NCI-H146 treated with DMSO at 0.1 percent for 48 hours (cell line): ENCODE data around the gene TUSC2.

Experiments used
- DNase-seq: peaks from one replicate; lab custom pipeline; 2025; ENCODE audit not compliant: unreplicated experiment; lab: John Stamatoyannopoulos, UW

TUSC2 gene

DNA sequence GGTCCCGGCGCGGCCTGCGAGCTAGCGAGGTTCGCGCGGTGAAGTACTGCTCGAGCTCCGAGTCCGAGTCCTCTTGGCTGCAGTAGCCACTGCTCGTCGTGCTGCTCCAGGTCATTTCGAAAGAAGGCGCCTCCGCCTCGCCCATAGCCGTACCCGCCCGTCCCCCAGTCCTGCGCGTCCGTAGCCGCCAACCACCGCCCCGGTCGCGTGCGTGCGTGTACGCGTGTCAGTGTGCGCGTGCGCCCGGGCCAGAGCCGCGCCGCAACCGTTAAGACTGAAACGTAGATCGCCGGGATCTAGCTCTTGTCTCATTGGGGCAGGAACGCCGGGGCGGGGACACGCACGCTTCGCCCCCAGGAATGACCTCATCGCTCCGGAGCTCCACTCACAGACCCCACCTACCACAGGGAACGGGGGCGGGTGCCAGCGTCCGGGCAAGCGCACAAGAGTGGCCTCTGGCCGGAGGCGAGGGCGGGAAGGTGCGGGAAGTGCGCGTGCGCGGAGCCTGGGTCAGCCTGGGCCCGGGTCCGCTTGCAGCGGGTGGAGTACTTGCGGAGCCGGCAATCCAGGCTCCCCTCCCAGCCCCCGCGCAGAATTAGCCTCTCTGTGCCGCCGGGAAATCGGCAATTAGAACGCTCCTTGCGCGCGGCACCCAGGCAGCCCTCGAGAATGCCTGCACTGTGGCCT lies 9.3 kb upstream of the TUSC2 start:
- DNase-seq, result peak; percentile 90

DNA sequence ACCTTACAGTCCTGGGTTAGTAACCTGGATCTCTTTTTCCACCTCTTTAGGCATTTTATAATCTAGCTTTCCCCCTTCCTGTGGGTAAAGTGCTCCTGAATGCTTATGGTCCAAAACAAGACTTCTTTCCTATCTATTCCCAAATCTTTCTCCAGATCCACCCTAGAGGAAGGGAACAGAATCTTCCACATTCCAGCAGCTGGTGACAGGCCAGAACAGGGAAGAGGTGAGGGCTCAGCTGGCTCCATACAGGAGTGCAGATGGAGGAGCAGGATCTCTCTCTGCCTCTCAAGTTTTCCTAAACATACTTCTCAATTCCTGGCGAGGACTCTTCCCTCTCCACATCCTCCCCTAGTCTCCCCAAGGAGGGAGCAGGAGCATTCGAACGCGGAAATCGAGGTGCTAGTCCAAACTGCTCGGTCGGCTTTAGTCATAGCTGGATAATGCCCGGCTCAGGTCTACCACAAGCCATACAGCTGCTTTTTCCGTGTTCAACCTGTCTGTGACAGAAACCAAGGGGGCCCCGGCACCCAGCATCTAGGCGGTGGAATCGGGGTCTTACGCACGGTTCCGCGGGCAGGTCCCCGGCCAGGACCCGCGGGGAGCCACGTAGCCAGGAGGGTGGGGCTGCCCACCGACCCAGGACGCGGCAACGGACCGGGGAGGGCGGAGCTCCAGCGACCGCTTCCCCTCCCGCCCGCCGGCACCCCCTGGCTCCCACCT lies 8.6 kb upstream of the TUSC2 start:
- DNase-seq, result no peak

DNA sequence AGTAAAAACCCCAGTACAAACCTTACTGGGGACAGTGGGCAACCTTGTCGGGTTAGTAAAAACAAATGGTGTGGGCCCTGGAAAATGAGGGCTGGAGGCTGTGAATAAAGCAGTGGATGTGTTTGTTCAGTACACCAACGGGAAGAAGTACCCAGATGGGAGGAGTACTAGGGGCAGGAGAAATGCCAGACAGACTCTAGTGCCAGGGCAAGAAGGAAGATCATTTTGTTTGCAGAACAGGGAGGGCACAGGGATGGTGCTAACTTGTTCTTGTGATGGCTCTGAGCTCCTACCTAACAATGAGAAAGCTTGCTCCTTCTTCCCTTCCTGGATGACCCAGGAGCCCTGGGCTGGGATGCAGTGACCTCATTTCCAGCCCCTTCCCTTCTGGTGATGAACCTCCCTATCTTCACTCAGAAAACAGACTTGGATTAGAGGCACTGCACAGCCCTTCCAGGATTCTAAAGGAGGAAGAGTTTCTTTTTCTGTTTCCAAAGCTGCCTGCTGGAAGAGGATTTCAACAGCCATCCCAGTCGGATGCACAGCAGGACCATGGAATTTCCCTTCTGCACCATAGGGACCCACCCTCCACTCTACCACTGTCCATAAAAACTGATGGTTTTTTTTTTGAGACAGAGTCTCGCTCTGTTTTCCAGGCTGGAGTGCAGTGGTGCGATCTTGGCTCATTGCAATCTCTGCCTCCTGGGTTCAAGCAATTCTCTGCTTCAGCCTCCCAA lies 6.5 kb upstream of the TUSC2 start:
- DNase-seq, result no peak

DNA sequence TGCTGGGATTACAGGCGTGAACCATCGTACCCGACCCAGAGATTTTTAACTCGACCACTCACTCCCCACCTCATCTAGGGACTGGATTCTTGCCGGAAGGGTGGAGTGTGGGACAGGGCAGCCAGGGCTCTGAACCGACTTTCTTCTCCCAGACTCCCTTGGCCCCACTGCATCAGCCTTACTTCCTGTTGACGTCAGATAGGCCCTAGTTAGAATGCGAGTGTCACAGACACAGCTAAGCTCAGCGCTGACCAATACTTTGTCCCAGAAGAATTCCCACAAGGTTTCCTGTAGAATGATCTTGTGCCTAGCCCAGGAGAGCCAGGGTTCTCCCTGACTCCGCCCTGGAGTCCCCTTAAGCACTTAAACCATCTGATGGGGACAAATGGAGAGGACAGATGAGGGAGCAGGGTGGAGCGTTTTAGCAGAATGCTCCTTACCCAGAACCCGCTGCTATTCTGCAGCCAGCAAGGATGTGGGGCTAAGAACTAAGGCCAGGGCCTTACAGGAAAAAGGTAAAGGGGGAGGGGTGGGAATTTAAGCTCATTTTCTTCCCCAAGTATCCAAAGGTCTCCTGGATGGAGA lies 5.8 kb upstream of the TUSC2 start:
- no peak for DNase-seq

DNA sequence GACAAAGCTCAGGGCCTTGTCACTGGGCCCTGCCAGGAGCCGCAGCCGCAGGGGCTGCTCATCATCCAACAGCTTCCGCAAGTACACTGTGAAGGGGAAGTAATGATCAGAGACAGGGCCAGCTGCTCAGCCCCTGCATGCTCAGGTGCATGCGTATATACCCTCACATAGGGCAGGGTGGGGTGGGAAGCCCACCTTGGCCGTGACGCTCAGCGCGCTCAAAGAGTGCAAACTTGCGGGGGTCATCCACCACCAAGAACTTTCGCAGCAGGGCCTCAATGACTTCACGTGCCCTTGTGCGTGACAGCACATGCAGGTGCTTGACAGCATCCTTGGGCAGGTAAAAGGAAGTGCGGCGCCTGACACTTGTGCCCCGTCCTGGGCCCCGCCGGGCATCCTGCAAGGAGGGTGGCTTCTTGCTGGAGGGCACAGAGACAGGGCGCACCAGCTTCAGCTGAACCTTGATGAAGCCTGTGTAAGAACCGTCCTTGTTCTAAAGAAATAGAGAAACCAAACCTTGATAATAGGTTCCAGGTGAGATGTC lies 3.4 kb upstream of the TUSC2 start:
- no peak for DNase-seq

DNA sequence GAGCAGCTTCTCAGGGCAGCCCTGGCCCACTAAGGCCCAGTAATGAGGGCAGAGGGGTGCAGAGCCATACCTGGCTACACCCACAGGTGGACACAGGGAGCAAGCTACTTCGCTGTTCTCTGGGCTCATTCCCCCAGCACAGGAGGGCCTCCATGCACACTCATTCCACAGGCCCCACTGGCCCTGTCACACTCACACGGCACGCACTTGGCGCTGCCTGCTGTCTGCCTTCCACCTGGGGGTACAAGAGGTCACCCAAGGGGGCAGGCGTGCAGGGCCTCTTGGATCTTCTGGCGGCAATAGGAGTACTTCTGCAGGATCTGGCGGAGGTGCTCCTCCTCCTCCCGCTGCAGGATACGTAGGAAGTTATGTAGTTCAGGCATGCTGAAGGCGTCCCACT lies 2.3 kb upstream of the TUSC2 start:
- no peak for DNase-seq

DNA sequence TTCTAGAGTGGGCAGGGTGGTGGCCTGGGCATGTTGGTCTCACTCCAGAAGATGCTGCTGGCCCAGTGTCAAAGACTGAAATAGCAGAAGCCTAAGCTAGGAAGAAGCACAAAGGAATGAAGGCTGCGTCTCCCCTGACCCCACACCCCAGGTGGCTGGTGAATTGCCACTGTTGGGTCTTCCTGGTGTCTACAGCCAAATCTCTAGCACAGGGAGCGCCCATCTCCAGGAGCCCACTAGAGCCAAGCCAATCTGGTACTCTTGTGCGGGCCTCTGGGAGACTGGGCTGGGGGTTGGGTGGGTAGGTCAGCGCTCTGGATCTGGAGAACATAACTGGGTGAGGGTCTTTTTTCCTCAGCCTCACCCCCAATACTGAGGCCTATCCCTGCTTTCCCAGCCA lies 894 bp downstream of the TUSC2 start:
- no peak for DNase-seq

DNA sequence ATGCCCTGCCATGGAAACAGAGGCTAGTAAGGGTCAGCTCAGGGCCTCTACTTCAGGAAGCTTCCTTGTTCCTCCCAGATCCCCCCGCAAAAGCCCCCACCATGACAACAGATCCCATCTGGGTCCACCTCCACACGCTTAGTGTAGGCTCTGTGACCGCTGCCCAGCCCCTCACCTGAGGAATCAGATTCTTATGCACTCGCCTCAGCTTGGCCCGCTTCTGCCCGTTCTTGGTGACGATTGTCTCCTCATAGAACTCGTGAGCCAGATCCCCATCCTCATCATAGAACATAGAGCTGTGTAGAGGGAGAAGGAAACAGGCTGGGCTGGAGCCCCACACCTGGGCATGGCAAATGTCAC lies 1.9 kb downstream of the TUSC2 start:
- DNase-seq, result no peak

DNA sequence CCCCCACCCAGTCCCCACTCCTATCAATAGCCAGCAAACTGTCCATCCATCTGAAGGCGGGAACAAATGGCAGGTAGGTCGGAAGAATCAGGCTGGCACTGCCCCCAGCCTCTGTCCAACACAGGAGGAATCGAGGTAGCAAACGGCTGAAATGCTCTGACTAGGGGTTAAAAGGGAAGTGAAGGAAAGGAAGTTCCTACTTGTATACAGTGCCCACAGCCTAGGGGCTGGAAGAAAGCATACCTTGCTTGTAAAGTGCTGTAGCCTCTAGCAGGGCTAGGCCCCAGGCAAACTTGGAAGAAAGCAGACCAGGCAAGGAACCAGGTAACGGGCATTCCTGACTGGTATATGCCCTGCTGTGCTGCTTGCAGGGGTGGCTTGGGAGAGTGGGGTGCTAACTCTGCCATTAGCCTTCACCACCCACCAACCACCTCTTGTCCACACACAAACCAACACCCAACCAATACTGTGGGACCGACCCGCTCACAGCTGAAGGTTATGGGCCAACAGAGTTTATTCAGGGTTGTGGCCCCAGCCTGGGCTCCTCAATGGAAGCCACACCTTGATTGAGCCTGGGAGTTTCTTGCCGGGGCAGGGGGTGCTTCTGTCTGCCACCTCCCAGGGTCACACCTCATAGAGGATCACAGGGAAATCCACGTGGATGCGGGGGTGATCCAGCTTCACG lies 2.4 kb downstream of the TUSC2 start:
- no peak for DNase-seq

DNA sequence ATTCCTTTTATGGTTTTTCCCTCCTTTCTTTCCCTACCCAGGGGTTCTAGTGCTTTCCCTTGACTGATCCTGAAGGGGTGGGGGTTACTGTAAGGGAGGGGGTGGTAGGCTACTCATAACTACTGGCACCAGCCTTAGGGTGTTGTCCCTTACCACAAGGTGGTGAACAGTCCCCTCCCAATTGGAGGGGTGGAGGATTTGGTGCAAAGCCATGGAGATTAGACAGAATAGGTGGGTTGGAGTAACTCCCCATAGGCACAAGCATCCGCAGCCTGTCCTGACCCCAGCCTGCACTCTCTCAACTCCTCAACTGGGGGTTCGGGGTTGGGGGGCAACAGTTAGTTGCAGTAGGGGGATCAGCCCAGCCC lies 2.9 kb downstream of the TUSC2 start:
- DNase-seq, result no peak

DNA sequence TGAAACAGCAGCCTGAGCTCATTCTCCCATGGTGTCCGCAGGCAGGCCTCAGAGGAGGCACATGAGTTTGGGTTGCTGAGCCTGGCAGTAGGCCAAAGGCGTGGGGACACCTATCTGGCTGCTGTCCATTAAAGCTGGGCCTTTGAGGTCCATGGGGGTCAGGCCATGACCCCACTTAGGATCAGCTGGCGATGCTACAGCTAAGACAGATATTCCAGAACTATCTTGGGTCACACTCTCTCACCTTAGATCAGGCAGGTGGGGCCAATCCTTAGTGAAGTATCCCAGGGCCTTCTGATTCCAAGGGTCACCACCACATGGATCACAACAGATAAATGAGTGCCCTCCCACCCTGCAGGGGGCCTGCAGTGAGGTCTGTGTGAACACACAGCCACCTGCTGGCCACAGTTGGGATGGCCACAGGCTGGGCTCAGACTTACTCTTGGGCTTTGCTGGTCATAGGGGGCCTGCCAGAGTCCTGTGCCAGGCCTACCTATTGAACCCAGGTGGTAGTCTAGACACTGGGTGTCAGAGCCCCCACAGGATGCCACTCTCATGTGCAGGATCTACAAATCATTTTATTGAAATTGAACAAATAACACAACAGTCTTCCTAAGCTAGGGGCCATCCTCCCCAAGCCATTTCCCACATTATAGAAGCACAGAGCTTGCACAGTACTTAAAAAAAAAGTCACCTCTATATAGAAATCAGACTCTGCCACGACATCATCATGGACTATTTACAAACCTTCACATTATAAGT lies 3.5 kb downstream of the TUSC2 start:
- DNase-seq, result peak; percentile 1

DNA sequence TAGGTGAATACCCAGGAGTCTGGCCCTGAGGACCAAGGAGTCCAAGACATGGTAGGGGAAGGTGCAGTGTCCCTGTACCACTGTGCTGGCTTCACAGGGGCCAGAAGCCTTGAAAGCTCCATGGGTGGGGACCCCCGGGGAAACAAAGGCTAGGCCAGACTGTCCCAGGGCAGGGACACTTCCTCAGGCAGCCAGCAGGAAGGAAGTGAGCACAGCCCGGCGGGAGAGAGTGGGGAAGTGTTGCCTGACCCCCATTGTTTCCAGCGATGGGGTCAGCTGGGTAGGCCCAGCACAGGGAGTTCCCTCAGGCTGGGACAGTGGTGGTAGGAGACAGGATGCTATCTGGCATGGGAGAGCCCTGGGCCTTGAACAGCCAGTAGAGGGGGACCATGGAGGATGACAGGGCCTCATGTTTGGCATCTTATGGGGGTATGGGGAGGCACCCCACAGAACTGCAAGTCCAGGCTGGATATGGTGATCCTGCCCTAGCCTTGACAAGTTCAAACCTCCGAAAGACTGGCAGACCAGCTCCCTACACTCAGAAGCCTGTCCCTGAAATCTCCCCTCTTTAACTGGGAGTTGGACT lies 4.3 kb downstream of the TUSC2 start:
- no peak for DNase-seq

DNA sequence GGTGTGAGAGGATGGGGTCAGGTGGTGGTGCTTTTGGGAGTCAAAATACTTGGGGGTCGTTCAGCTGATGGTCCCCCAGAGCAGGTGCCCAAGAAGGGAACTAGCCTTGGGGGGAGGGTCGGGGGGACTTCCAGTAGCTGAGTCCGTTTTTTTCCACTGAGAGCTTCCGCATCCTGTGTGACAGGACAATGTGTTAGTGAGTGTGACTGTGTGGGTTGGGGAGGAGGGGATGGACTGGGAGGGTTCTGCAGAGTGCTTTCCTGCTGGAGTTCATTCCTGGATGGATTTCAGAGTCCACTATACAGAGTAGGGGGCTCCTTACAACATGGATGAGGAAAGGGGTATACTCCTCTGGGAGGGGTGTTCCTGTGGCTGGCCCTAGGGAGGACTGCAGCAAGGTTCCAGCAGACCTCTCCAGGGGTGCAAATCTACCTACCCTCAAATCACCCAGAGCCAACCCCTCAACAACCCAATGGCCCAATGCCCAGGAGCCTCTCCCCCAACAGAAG lies 4.9 kb downstream of the TUSC2 start:
- DNase-seq, result no peak

DNA sequence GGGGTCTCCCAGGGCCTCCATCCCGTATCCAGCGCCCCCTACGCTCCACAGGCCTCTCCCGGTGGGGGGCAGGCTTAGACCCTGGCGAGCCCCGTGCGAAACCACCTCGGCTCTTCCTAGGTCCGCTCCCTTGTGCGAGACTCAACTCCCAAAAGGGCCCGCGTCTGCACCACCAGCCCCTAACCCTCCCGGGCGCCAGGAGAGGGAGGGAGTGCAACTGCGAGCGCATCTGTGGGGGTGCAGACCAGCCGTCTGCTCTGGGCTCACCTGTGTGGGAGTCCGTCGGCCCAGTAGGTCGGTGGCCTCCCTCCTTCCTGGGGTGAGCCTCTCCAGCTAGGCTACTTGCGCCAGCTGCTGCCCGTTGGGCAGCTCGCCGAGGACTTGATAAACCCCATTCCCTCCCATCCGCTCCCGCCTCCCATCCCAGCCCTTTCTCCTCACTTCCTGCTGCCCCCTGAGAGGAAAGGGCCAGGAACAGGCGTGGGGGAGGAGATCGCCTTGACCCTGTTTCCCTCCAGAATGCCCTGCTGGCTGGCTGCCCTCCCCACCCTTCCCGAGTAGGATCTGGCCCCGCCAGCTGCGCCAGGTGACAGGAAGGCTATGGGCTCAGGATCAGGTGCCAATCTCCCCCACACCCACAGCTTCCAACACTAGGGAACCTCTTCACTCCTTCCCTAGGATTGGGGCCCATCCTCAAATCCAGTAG lies 5.5 kb downstream of the TUSC2 start, which contains the start of gene HYAL2:
HYAL2 (minus strand) TSS at position 360 of the 706 bp plus-strand sequence. CDS start 2,256 bp downstream, outside the sequence.
- no peak for DNase-seq

DNA sequence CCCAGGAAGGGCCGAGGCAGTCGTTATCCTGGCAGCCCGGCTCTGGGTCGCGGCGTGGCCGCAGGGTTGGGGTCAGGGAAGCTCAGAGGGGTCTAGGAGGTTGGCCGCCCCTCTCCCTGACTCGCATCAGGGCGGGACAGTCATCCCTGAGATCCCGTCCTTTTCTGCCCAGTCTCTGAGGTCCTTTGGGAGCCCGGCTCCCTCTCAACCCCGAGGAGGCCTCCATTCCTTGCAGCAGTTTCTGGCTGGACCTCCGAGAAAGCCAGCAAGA lies 6.0 kb downstream of the TUSC2 start:
- DNase-seq, result no peak

DNA sequence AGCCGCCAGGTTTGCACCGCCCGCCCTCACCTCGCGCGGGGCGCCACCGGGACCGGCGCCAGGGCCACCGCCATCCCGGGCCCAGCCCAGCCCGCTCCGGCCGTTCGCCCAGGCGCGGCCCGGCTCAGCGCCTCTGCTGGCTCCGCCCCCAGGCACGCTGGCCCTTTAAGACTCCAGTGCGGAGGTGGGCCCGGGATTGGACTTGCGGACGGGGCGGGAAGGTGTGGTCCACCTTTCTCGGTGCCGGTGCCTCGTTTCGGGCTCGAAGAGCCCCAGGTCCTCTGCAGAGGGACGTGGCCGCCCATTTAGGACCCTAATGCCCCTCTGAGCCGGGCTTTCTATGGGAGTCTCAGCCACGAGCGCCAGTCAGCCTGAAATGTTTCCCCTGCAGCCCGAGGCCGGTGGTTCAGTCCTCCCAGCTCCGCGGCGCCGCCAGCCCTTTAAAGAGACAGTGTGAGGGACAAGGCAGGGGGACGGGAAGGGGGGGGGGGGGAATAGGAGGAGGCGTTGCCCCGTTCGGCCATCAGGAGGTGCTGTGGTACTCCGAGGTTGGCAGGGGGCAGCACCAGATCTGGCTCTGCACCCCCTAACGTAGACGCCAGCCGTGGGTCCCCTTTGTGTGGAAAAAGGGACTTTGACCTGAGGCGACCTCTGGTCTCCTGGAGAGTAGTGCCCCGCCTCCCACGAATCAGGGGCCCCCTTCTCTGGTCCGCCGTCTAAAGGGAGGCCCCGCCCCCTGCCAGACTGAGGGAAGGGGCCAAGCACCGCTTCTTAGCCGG lies 6.5 kb downstream of the TUSC2 start:
- peak; percentile 52 for DNase-seq

DNA sequence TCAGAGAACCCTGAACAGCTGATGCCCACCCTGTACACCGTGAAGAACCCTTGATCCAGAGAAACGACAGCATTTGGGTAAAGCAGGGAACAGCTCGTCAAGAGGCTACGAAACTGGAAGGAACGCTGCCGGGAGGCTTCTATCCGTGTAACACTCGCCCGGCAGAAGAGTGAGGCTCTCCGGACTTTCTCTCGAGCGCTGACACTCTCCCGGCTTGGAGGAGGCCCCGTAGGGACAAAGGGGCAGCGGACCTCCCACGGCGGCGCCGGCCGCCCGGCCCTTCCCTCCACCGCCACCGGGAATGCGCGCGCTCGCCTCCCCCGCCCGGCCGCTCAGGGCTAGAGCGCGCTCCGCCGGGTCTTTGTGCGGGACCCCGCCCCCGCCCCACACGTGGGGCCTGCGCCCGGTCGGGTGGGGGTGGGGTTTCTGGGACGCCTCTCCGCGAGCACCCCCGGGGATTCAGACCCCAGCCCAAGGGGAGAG lies 7.1 kb downstream of the TUSC2 start:
- DNase-seq, result peak; percentile 25

DNA sequence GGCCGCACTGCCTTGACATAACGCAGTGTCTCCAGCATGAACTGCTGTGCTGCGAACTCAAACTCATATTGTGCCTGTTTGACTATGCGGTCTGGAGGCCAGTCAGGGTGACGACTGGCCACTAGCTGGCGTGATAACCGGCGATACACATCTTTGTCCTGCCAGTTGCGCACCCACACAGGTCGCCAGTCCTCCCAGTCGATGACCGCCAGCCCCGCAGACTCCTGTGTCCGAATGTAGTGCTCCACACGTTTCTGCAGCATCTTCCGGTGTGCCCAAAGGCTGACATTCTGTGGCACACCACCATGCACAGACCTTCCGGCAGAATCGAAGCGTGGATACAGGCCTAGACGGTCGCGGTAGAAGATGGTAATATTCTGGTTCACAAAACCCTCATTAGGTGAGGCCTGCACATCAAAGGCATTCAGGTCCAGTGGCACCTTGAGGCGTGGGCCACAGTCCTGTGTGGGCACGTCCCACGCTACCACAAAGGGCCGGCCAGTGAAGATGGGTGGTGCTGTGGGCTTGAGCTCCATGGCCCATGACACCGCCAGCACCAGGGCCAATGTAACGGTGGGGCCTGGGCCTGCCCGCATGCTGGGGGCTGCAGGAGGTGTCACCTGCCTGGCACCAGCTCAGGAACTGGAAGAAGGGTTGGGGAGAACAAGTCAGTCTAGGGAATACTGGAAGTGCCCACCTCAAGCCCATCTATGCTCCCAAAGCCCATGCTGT lies 8.0 kb downstream of the TUSC2 start:
- DNase-seq, result no peak
